HEK293 (cell line): ENCODE measurements around the gene ADAM19.

Source experiments
- CTCF ChIP-seq: fragments of 450-650 bp; formaldehyde crosslinking; IDR thresholded peaks from 2 replicates; pipeline ENCODE4 v1.5.1; 2016; ENCODE audit warnings: missing biosample characterization, missing genetic modification characterization
- YY1 ChIP-seq: fragments of 450-650 bp; formaldehyde crosslinking; IDR thresholded peaks from 2 replicates; pipeline ENCODE4 v1.5.1; 2018; ENCODE audit warnings: missing biosample characterization, missing genetic modification characterization
- ZBTB26 ChIP-seq: fragments of 450-650 bp; formaldehyde crosslinking; optimal IDR thresholded peaks from 2 replicates; pipeline ENCODE3; 2016; ENCODE audit warnings: missing biosample characterization, mild to moderate bottlenecking, missing genetic modification characterization
- ZNF24 ChIP-seq: fragments of 450-650 bp; formaldehyde crosslinking; IDR thresholded peaks from 2 replicates; pipeline ENCODE4 v1.5.1; 2016; ENCODE audit warnings: missing biosample characterization, missing genetic modification characterization
- ZNF426 ChIP-seq: fragments of 450-650 bp; formaldehyde crosslinking; IDR thresholded peaks from 2 replicates; pipeline ENCODE4 v1.5.1; 2017; ENCODE audit warnings: missing biosample characterization, missing genetic modification characterization, mild to moderate bottlenecking, inconsistent platforms, moderate library complexity
- ZNF548 ChIP-seq: fragments of 450-650 bp; formaldehyde crosslinking; IDR thresholded peaks from 2 replicates; pipeline ENCODE4 v1.5.1; 2016; ENCODE audit warnings: missing biosample characterization, missing genetic modification characterization
- ZNF610 ChIP-seq: fragments of 450-650 bp; formaldehyde crosslinking; IDR thresholded peaks from 2 replicates; pipeline ENCODE4 v1.5.1; 2016; ENCODE audit warnings: missing biosample characterization, missing genetic modification characterization, borderline replicate concordance
- TF ChIP-seq, protein P1 (sequence below): fragments of 450-650 bp; formaldehyde crosslinking; IDR thresholded peaks from 2 replicates; pipeline ENCODE4 v1.5.1; 2017; ENCODE audit warnings: missing biosample characterization, mild to moderate bottlenecking, missing genetic modification characterization, moderate library complexity
- TF ChIP-seq, protein P2 (sequence below): fragments of 450-650 bp; formaldehyde crosslinking; IDR thresholded peaks from 2 replicates; pipeline ENCODE4 v1.5.1; 2016; ENCODE audit warnings: missing biosample characterization, missing genetic modification characterization

DNA sequence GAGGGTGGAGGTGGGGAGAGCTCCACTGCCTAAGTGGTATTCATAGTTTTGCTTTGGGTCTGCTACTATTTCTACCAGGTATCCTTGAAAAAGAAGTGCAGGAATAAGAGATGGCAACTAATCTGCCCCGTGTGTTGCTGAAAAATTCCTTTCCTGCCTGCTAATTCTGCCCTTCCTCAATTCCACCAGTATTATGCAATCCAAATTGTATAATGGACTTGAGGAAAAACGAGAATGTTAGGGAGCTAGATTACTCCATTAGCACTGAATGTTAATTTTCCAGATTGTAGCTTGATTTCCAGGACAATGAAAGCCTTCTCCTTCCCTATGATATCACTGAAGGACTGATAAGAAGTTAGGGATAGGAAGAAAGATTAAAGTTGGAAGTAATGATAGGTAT, 16.9 kb downstream of the ADAM19 start:
- TF ChIP-seq, protein P1, sequence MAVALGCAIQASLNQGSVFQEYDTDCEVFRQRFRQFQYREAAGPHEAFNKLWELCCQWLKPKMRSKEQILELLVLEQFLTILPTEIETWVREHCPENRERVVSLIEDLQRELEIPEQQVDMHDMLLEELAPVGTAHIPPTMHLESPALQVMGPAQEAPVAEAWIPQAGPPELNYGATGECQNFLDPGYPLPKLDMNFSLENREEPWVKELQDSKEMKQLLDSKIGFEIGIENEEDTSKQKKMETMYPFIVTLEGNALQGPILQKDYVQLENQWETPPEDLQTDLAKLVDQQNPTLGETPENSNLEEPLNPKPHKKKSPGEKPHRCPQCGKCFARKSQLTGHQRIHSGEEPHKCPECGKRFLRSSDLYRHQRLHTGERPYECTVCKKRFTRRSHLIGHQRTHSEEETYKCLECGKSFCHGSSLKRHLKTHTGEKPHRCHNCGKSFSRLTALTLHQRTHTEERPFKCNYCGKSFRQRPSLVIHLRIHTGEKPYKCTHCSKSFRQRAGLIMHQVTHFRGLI (tag by site-specific recombination): no peak
- TF ChIP-seq, protein P2, sequence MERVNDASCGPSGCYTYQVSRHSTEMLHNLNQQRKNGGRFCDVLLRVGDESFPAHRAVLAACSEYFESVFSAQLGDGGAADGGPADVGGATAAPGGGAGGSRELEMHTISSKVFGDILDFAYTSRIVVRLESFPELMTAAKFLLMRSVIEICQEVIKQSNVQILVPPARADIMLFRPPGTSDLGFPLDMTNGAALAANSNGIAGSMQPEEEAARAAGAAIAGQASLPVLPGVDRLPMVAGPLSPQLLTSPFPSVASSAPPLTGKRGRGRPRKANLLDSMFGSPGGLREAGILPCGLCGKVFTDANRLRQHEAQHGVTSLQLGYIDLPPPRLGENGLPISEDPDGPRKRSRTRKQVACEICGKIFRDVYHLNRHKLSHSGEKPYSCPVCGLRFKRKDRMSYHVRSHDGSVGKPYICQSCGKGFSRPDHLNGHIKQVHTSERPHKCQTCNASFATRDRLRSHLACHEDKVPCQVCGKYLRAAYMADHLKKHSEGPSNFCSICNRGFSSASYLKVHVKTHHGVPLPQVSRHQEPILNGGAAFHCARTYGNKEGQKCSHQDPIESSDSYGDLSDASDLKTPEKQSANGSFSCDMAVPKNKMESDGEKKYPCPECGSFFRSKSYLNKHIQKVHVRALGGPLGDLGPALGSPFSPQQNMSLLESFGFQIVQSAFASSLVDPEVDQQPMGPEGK: no peak
- TF ChIP-seq YY1 (tag by site-specific recombination) (no peak), CTCF (tag by site-specific recombination) (no peak), ZNF610 (no peak), ZNF548 (no peak), ZBTB26 (tag by site-specific recombination) (no peak), ZNF426 (tag by site-specific recombination) (no peak), ZNF24 (no peak)
